GM13976 (cell line): ENCODE data around the gene NETO1.

Experiments
- DNase-seq: peaks from one replicate; pipeline ENCODE4 v3.0.0; 2012; ENCODE audit warnings: low spot score
- CTCF ChIP-seq: IDR thresholded peaks from 2 replicates; pipeline ENCODE4 v1.5.1; 2012; ENCODE audit warnings: borderline replicate concordance, mild to moderate bottlenecking; ENCODE audit not compliant: insufficient read depth; ENCODE audit errors: extremely low read depth, missing control alignments, control extremely low read depth
- in situ Hi-C: fragments of 300-500 bp; cut with MboI; formaldehyde crosslinking; loops from one replicate; pipeline ENCODE4 v1.12.0; 2022; ENCODE audit warnings: low sequenced_read_pairs, mixed read lengths, inconsistent platforms; ENCODE audit not compliant: unreplicated experiment

The NETO1 gene

GRCh38 chr18:72830109-72830508 is 37.7 kb downstream of the NETO1 start:
- in situ Hi-C loops: no loop called here
- TF ChIP-seq CTCF: no peak
- DNase-seq: peak; percentile 17

- no peak for DNase-seq
- in situ Hi-C loops: no loop called here
- no peak for TF ChIP-seq CTCF
Observed at GRCh38 chr18:72828601-72829000, 39.2 kb downstream of the NETO1 start.

- TF ChIP-seq CTCF: no peak
- in situ Hi-C loops: no loop called here
- DNase-seq: no peak
Observed at GRCh38 chr18:72826736-72827135, 41.1 kb downstream of the NETO1 start.

GRCh38 chr18:72823345-72823744 is 44.4 kb downstream of the NETO1 start:
- no peak for DNase-seq
- in situ Hi-C loops: no loop called here
- no peak for TF ChIP-seq CTCF

GRCh38 chr18:72822202-72822601 is 45.6 kb downstream of the NETO1 start:
- no peak for DNase-seq
- in situ Hi-C loops: no loop called here
- TF ChIP-seq CTCF: no peak

- no peak for DNase-seq
- in situ Hi-C loops: no loop called here
- TF ChIP-seq CTCF: no peak
Observed at GRCh38 chr18:72820571-72820970, 47.2 kb downstream of the NETO1 start.

- no peak for DNase-seq
- no peak for TF ChIP-seq CTCF
- in situ Hi-C loops: no loop called here
Observed at GRCh38 chr18:72819050-72819449, 48.7 kb downstream of the NETO1 start.
